HEK293 (cell line): Measurements from ENCODE around the gene ZNF284.

ENCODE experiments used
- CTCF ChIA-PET: fragments of 350-600 bp; formaldehyde crosslinking; extraction: SDS; loops from one replicate; lab custom pipeline; 2021; ENCODE audit warnings: antibody characterized with exemption; lab: Yijun Ruan, JAX
- POLR2A ChIA-PET: fragments of 300-600 bp; formaldehyde crosslinking; extraction: SDS; loops from one replicate; lab custom pipeline; 2020; ENCODE audit warnings: antibody characterized with exemption, inconsistent platforms; lab: Yijun Ruan, JAX
- H3K27ac ChIP-seq: fragments of 200-500 bp; sonication (Bioruptor generic); 2 replicates; pipeline ENCODE4 v1.5.1; 2014; ENCODE audit warnings: low read depth, low read length, control low read depth, inconsistent platforms; ENCODE audit errors: extremely low read depth
- H3K36me3 ChIP-seq, 2 experiments: fragments of 200-500 bp in 1 of 2; sonication (Bioruptor generic) in 1 of 2; 1 replicate in 1 of 2; 2 replicates in 1 of 2; pipeline ENCODE4 v1.5.1; 2014 to 2017; ENCODE audit warnings: inconsistent platforms in 2 of 2, low read length in 2 of 2; ENCODE audit not compliant: control insufficient read depth in 2 of 2, insufficient read depth in 1 of 2
- H3K4me1 ChIP-seq: fragments of 200-500 bp; sonication (Bioruptor generic); 2 replicates; pipeline ENCODE4 v1.5.1; 2014; ENCODE audit warnings: mild to moderate bottlenecking, low read length, inconsistent platforms; ENCODE audit not compliant: control insufficient read depth, insufficient read depth
- H3K4me3 ChIP-seq: 2 replicates; pipeline ENCODE4 v1.5.1; 2011; ENCODE audit warnings: low read depth, mild to moderate bottlenecking, control low read depth, low read length, moderate library complexity
- H3K9me3 ChIP-seq: fragments of 200-500 bp; sonication (Bioruptor generic); 2 replicates; pipeline ENCODE4 v1.5.1; 2014; ENCODE audit warnings: low read depth, low read length, inconsistent platforms; ENCODE audit not compliant: control insufficient read depth, insufficient read depth
- ELK4 ChIP-seq: IDR thresholded peaks from 2 replicates; pipeline ENCODE4 v1.6.1; 2011; ENCODE audit warnings: mild to moderate bottlenecking, low read depth, low read length, borderline replicate concordance
- GLI4 ChIP-seq: fragments of 450-650 bp; formaldehyde crosslinking; IDR thresholded peaks from 2 replicates; pipeline ENCODE4 v1.5.1; 2016; ENCODE audit warnings: missing biosample characterization, missing genetic modification characterization
- GLIS1 ChIP-seq: fragments of 450-650 bp; formaldehyde crosslinking; IDR thresholded peaks from 2 replicates; pipeline ENCODE4 v1.5.1; 2016; ENCODE audit warnings: missing biosample characterization, missing genetic modification characterization
- HIC1 ChIP-seq: fragments of 450-650 bp; formaldehyde crosslinking; IDR thresholded peaks from 2 replicates; pipeline ENCODE4 v1.5.1; 2016; ENCODE audit warnings: missing biosample characterization, missing genetic modification characterization
- KLF8 ChIP-seq: fragments of 450-650 bp; formaldehyde crosslinking; IDR thresholded peaks from 2 replicates; pipeline ENCODE4 v1.5.1; 2016; ENCODE audit warnings: missing biosample characterization, missing genetic modification characterization
- REPIN1 ChIP-seq: fragments of 450-650 bp; formaldehyde crosslinking; IDR thresholded peaks from 2 replicates; pipeline ENCODE4 v1.5.1; 2017; ENCODE audit warnings: missing biosample characterization, missing genetic modification characterization, low read depth
- SETDB1 ChIP-seq: IDR thresholded peaks from one replicate; pipeline ENCODE4 v1.6.1; 2017; ENCODE audit warnings: mild to moderate bottlenecking, low read length, moderate library complexity, mixed read lengths; ENCODE audit not compliant: insufficient read length
- WT1 ChIP-seq: fragments of 450-650 bp; formaldehyde crosslinking; IDR thresholded peaks from 2 replicates; pipeline ENCODE4 v1.5.1; 2016; ENCODE audit warnings: missing biosample characterization, missing genetic modification characterization
- YY2 ChIP-seq: fragments of 450-650 bp; formaldehyde crosslinking; IDR thresholded peaks from 2 replicates; pipeline ENCODE4 v1.5.1; 2016; ENCODE audit warnings: missing biosample characterization, missing genetic modification characterization
- ZBTB1 ChIP-seq: fragments of 450-650 bp; formaldehyde crosslinking; IDR thresholded peaks from 2 replicates; pipeline ENCODE4 v1.5.1; 2016; ENCODE audit warnings: missing biosample characterization, missing genetic modification characterization
- ZBTB10 ChIP-seq: fragments of 450-650 bp; formaldehyde crosslinking; IDR thresholded peaks from 2 replicates; pipeline ENCODE4 v1.5.1; 2016; ENCODE audit warnings: missing biosample characterization, missing genetic modification characterization
- ZBTB20 ChIP-seq: fragments of 450-650 bp; formaldehyde crosslinking; IDR thresholded peaks from 2 replicates; pipeline ENCODE4 v1.5.1; 2016; ENCODE audit warnings: missing biosample characterization, missing genetic modification characterization
- ZEB2 ChIP-seq: fragments of 450-650 bp; formaldehyde crosslinking; IDR thresholded peaks from 2 replicates; pipeline ENCODE4 v1.5.1; 2016; ENCODE audit warnings: missing biosample characterization, missing genetic modification characterization
- ZFHX2 ChIP-seq: fragments of 450-650 bp; formaldehyde crosslinking; conservative IDR thresholded peaks from 2 replicates; pipeline ENCODE4 v1.5.1; 2016; ENCODE audit warnings: missing biosample characterization, missing genetic modification characterization
- ZNF148 ChIP-seq: fragments of 450-650 bp; formaldehyde crosslinking; IDR thresholded peaks from 2 replicates; pipeline ENCODE4 v1.5.0; 2017; ENCODE audit warnings: missing biosample characterization, missing genetic modification characterization, borderline replicate concordance
- ZNF157 ChIP-seq: fragments of 450-650 bp; formaldehyde crosslinking; IDR thresholded peaks from 2 replicates; pipeline ENCODE4 v1.5.1; 2016; ENCODE audit warnings: missing biosample characterization, missing genetic modification characterization
- ZNF221 ChIP-seq: fragments of 450-650 bp; formaldehyde crosslinking; IDR thresholded peaks from 2 replicates; pipeline ENCODE4 v1.5.1; 2017; ENCODE audit warnings: missing biosample characterization, missing genetic modification characterization, borderline replicate concordance
- ZNF23 ChIP-seq: fragments of 450-650 bp; formaldehyde crosslinking; IDR thresholded peaks from 2 replicates; pipeline ENCODE4 v1.5.1; 2016; ENCODE audit warnings: missing biosample characterization, missing genetic modification characterization, borderline replicate concordance
- ZNF354C ChIP-seq: fragments of 450-650 bp; formaldehyde crosslinking; IDR thresholded peaks from 2 replicates; pipeline ENCODE4 v1.5.1; 2016; ENCODE audit warnings: missing biosample characterization, missing genetic modification characterization, low read depth, borderline replicate concordance
- ZNF404 ChIP-seq: fragments of 450-650 bp; formaldehyde crosslinking; IDR thresholded peaks from 2 replicates; pipeline ENCODE4 v1.5.1; 2017; ENCODE audit warnings: missing biosample characterization, missing genetic modification characterization
- ZNF558 ChIP-seq: fragments of 450-650 bp; formaldehyde crosslinking; IDR thresholded peaks from 2 replicates; pipeline ENCODE4 v1.5.1; 2016; ENCODE audit warnings: missing biosample characterization, missing genetic modification characterization
- ZNF629 ChIP-seq: fragments of 450-650 bp; formaldehyde crosslinking; IDR thresholded peaks from 2 replicates; pipeline ENCODE4 v1.5.1; 2017; ENCODE audit warnings: missing biosample characterization, missing genetic modification characterization
- ZNF785 ChIP-seq: fragments of 450-650 bp; formaldehyde crosslinking; IDR thresholded peaks from 2 replicates; pipeline ENCODE4 v1.5.1; 2016; ENCODE audit warnings: missing biosample characterization, missing genetic modification characterization
- TF ChIP-seq, protein P1 (sequence below): fragments of 450-650 bp; formaldehyde crosslinking; IDR thresholded peaks from 2 replicates; pipeline ENCODE4 v1.5.1; 2017; ENCODE audit warnings: missing biosample characterization, missing genetic modification characterization

The ZNF284 gene

GRCh38 chr19:44050740-44051649, 21.0 kb upstream of the ZNF284 start (continued):
- no peak for TF ChIP-seq ZBTB20 (tag by site-specific recombination)
- TF ChIP-seq ZNF157 (tag by site-specific recombination) = 0 out of 2 replicates have a peak, but pooled peaks have one; percentile 48
- TF ChIP-seq REPIN1 (tag by site-specific recombination) = no peak
- TF ChIP-seq ZBTB1 (tag by site-specific recombination) = 0 out of 2 replicates have a peak, but pooled peaks have one; percentile 15
- TF ChIP-seq ZNF558 = no peak
- no peak for TF ChIP-seq ZNF221 (tag by site-specific recombination)

DNA sequence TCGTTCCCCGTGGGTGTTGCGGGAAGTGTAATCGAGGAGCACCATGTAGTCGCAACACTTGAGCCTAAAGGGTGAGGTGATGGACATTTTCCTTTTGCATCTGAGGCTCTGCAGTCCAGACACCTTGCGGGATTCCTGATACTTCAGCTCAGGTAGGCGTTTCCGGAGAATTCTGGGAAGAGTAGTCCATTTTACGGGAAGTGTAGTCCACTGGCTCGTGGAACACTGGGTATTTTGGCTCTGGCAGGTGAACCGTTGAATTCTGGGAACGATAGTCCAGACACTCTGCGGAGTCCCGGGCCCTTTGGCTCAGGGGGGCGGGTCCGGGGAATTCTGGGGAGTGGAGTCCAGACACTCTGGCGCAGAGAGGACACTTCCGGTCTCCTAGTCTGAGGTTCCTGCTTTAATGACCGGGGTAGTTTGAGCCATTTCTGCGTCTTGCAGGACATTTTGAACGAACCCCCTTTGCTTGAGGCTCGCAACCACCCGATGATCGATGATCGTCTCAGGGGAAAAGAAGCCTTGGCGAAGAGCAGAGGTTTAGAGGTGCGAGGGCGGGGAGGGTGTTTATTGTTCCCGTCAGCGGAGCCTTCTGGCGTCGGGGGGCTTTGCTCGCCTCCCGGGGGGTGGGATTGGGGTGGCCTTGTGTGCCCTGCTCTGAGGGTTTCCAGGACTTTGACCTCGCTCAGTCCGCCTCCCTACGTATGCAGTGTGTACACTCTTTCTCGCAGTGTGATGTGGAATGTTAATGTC, 20.1 kb upstream of the ZNF284 start, which contains the start of gene ZNF223:
ZNF223 (plus strand) TSS at position 387 of the 753 bp plus-strand sequence. CDS start 3,141 bp downstream, outside the sequence.
- Histone ChIP-seq H3K27ac (peak within 1 kb of the TSS; percentile 61), H3K4me1 (peaks cover 14% of the 10 kb centered on the region), H3K36me3 (peaks cover 17 to 31% of the 10 kb centered on the region in 2 experiments), H3K4me3 (peak within 1 kb of the TSS; percentile 66), H3K9me3 (peaks cover 11% of the 10 kb centered on the region)
- ChIA-PET CTCF (interaction anchor here (0.6 to 1.1 kb wide), 2 partner anchors 9 to 275 kb away, joined by 3 read pairs; no protein-coding TSS in a partner anchor), POLR2A (interaction anchor here (0.9 to 2.4 kb wide), 17 partner anchors 10 to 383 kb away, joined by 3 to 17 read pairs (median 4); partner anchors contain the start of genes ZNF221, ZNF222, ZNF224 and ZNF225)
- TF ChIP-seq ZNF23 (tag by site-specific recombination) = no peak
- TF ChIP-seq ZNF629 = peak; percentile 76
- TF ChIP-seq HIC1 = no peak
- no peak for TF ChIP-seq ZNF221 (tag by site-specific recombination)
- TF ChIP-seq ELK4 = no peak
- peak; percentile 63; the same call in 1 of the 2 replicates for TF ChIP-seq ZNF785
- TF ChIP-seq ZNF354C (tag by site-specific recombination) = no peak
- no peak for TF ChIP-seq GLI4 (tag by site-specific recombination)
- no peak for TF ChIP-seq ZNF148 (tag by site-specific recombination)
- 0 out of 2 replicates have a peak, but pooled peaks have one; percentile 18 for TF ChIP-seq ZNF404 (tag by site-specific recombination)
- peak; percentile 92 for TF ChIP-seq KLF8 (tag by site-specific recombination)
- TF ChIP-seq, protein P1, sequence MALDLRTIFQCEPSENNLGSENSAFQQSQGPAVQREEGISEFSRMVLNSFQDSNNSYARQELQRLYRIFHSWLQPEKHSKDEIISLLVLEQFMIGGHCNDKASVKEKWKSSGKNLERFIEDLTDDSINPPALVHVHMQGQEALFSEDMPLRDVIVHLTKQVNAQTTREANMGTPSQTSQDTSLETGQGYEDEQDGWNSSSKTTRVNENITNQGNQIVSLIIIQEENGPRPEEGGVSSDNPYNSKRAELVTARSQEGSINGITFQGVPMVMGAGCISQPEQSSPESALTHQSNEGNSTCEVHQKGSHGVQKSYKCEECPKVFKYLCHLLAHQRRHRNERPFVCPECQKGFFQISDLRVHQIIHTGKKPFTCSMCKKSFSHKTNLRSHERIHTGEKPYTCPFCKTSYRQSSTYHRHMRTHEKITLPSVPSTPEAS = peak; percentile 11; the same call in 1 of the 2 replicates
- TF ChIP-seq ZEB2 (tag by site-specific recombination) = peak; percentile 99
- TF ChIP-seq WT1 (tag by site-specific recombination) = 0 out of 2 replicates have a peak, but pooled peaks have one; percentile 33
- TF ChIP-seq ZBTB10 = peak; percentile 96
- peak; percentile 64; the same call in 1 of the 2 replicates for TF ChIP-seq YY2
- TF ChIP-seq SETDB1 = peak; percentile 27
- peak; percentile 89 for TF ChIP-seq ZFHX2 (tag by site-specific recombination)
- peak; percentile 91 for TF ChIP-seq GLIS1 (tag by site-specific recombination)
